Loucy (cell line): Measurements from ENCODE around the gene C22orf15.

Experiments used
- CTCF ChIP-seq: fragments of 200-600 bp; sonication (generic); conservative IDR thresholded peaks from 2 replicates; pipeline ENCODE4 v1.5.1; 2014; ENCODE audit warnings: mild to moderate bottlenecking, antibody characterized with exemption, low read length
- EZH2phosphoT487 ChIP-seq: fragments of 200-600 bp; IDR thresholded peaks from 2 replicates; pipeline ENCODE4 v1.6.1; 2018; ENCODE audit warnings: antibody characterized with exemption, mild to moderate bottlenecking, moderate library complexity, borderline replicate concordance

- TF ChIP-seq CTCF (no peak), EZH2phosphoT487 (no peak)
These were observed 7.1 kb upstream of the C22orf15 start for GRCh38 chr22:23755711-23756110.
